ENCODE results near the gene ARRDC2. TPM values are rescaled to one million over a fixed set of nuclear protein-coding genes. Genes with fewer than 3 reads are reported as not detected.
A peak's percentile ranks its signal among the peaks of the same experiment; 100 is the strongest.

The ARRDC2 gene
- total and polyA plus RNA-seq, 9 of the 15 experiments (the other 6 are each of a cell fraction or from before 2014, with no cell fraction given): 1.9 to 27.4 (median 15.2) TPM

- H3K4me3 ChIP-seq: no peak overlapping the region
- DNase-seq (ENCODE audit: extremely low read depth in 1 of 4, low spot score in 3 of 4): no peak
- no peaks in the 10 kb centered on the region for H3K9me1 ChIP-seq (ENCODE audit: control insufficient read depth, insufficient read depth, low read length)
- in situ Hi-C loops (cut with MboI): loop anchor here (5.0 kb wide), 1 partner anchor 120 kb away; no protein-coding TSS in a partner anchor
- intact Hi-C loops (cut with micrococcal nuclease): loop anchor here (10.0 kb wide), 1 partner anchor 193 kb away; no protein-coding TSS in a partner anchor
- no peak overlapping the region for H3K4me2 ChIP-seq (ENCODE audit: insufficient read depth, low read length)
- H3K27ac ChIP-seq (ENCODE audit: extremely low read depth, low read depth, low read length): no peak overlapping the region
- TF ChIP-seq ZNF644 (tag; IDR thresholded peaks at IDR 0.05; ENCODE audit: low read depth) (no peak), XRCC3 (IDR thresholded peaks at IDR 0.05) (no peak), RBM25 (IDR thresholded peaks at IDR 0.05; ENCODE audit: low read depth, low read length, severe bottlenecking) (peak; percentile 17), CTCF (IDR thresholded peaks at IDR 0.05 in 2 of 3, conservative IDR thresholded peaks at IDR 0.05 in 1 of 3; ENCODE audit: insufficient read depth in 2 of 3, low read depth in 1 of 3, low read length in 3 of 3) (0 out of 6 replicates have a peak, but pooled peaks of 1 of the 3 experiments have one; percentile 1), ESRRB (CRISPR knock-in tag; IDR thresholded peaks at IDR 0.05; ENCODE audit: borderline replicate concordance) (no peak), SP2 (IDR thresholded peaks at IDR 0.05; ENCODE audit: extremely low read depth, low read depth, low read length, poor library complexity, severe bottlenecking) (no peak), TRIM28 (IDR thresholded peaks at IDR 0.05) (no peak), ZNF263 (CRISPR knock-in tag; IDR thresholded peaks at IDR 0.05; ENCODE audit: borderline replicate concordance) (peak; percentile 59; the same call in 1 of the 2 replicates)
- TF ChIP-seq, protein P1, sequence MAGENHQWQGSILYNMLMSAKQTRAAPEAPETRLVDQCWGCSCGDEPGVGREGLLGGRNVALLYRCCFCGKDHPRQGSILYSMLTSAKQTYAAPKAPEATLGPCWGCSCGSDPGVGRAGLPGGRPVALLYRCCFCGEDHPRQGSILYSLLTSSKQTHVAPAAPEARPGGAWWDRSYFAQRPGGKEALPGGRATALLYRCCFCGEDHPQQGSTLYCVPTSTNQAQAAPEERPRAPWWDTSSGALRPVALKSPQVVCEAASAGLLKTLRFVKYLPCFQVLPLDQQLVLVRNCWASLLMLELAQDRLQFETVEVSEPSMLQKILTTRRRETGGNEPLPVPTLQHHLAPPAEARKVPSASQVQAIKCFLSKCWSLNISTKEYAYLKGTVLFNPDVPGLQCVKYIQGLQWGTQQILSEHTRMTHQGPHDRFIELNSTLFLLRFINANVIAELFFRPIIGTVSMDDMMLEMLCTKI (IDR thresholded peaks at IDR 0.05; ENCODE audit: partially characterized antibody): no peak
- H3K79me2 ChIP-seq (ENCODE audit: control insufficient read depth, insufficient read depth, low read length): no peaks in the 10 kb centered on the region
- H3K27me3 ChIP-seq (ENCODE audit: control insufficient read depth in 2 of 2, insufficient read depth in 2 of 2, low read length in 2 of 2): no peaks in the 10 kb centered on the region
- H3K9me3 ChIP-seq (replicated peaks; ENCODE audit: control insufficient read depth, insufficient read depth, low read depth, low read length): no peaks in the 10 kb centered on the region; the same call in 1 of the 2 replicates
- POLR2A ChIA-PET: interaction anchor here (0.7 to 1.1 kb wide), 3 partner anchors 34 to 119 kb away, joined by 3 to 4 read pairs (median 3); no protein-coding TSS in a partner anchor
- CTCF ChIA-PET (ENCODE audit: low intra/inter-chr PET ratio): interaction anchor here (1.4 to 4.4 kb wide), 3 partner anchors 50 to 187 kb away, joined by 7 to 59 read pairs (median 11); partner anchors contain the start of gene ARRDC2
- ATAC-seq: no peak
- FAIRE-seq: peak; percentile 40
- BruUV-seq (replicated peaks): no TSS peak
- peak overlapping the region in 1 of 2 experiments; percentile 76; a peak in 2 of 4 replicates for H3K9ac ChIP-seq (ENCODE audit: insufficient read depth in 1 of 2, low read depth in 2 of 2, low read length in 2 of 2)
- H3K4me1 ChIP-seq (replicated peaks in 1 of 2; ENCODE audit: control insufficient read depth in 2 of 2, insufficient read depth in 2 of 2, low read length in 2 of 2): peaks cover 3 to 13% of the 10 kb centered on the region in 2 experiments; a peak in 4 of 5 replicates
- no peaks in the 10 kb centered on the region for H3K36me3 ChIP-seq (ENCODE audit: control insufficient read depth, insufficient read depth, low read length)
- peak overlapping the region; percentile 92 for H2AFZ ChIP-seq (ENCODE audit: low read depth, low read length)
- H4K20me1 ChIP-seq (replicated peaks; ENCODE audit: control insufficient read depth, insufficient read depth, low read length): no peaks in the 10 kb centered on the region
- 80% methylated on average over 5 of the region's 6 CpGs for WGBS (ENCODE audit: insufficient coverage, low coverage, missing lambda C conversion rate)
These were observed 49.6 kb downstream of the ARRDC2 start for GRCh38 chr19:18057557-18057956.
